Activated CD4-positive, alpha-beta memory T cell treated with anti-CD3 and anti-CD28 coated beads for 36 hours (primary cell): ENCODE results near the gene TRAPPC13. TPM values are rescaled to one million over a fixed set of nuclear protein-coding genes. Genes with fewer than 3 reads are reported as not detected.
"Not testable (repeated sequence)": the region's sequence is repeated elsewhere in the genome, so short reads cannot be mapped to it uniquely, and the experiment has no call there.

Source experiments
- CTCF ChIA-PET: fragments of 350-600 bp; sonication (Branson Sonifier 250); formaldehyde crosslinking; loops from one replicate; lab custom pipeline; 2021; ENCODE audit warnings: antibody characterized with exemption, inconsistent platforms; lab: Charles Lee
- POLR2A ChIA-PET: fragments of 350-600 bp; sonication (Branson Sonifier 250); formaldehyde crosslinking; loops from one replicate; lab custom pipeline; 2021; ENCODE audit warnings: antibody characterized with exemption; lab: Charles Lee
- DNase-seq: peaks from one replicate; pipeline ENCODE4 v3.0.0-alpha.2; 2020
- H3K27ac Mint-ChIP-seq: one replicate; pipeline ENCODE4 v1.8.0; 2021; ENCODE audit warnings: mixed read lengths
- H3K27me3 Mint-ChIP-seq: one replicate; pipeline ENCODE4 v1.8.0; 2021; ENCODE audit warnings: mixed read lengths
- H3K36me3 Mint-ChIP-seq: one replicate; pipeline ENCODE4 v1.8.0; 2021; ENCODE audit warnings: mixed read lengths
- H3K4me1 Mint-ChIP-seq: one replicate; pipeline ENCODE4 v1.8.0; 2021; ENCODE audit warnings: low read depth, mixed read lengths
- H3K4me3 Mint-ChIP-seq: one replicate; pipeline ENCODE4 v1.8.0; 2021; ENCODE audit warnings: mild to moderate bottlenecking, mixed read lengths
- H3K9me3 Mint-ChIP-seq: one replicate; pipeline ENCODE4 v1.8.0; 2021; ENCODE audit warnings: mixed read lengths
- intact Hi-C: fragments of 100-400 bp; cut with micrococcal nuclease; formaldehyde crosslinking; loops from one replicate; pipeline ENCODE4 v1.15.1; 2023
- total RNA-seq, 2 experiments: library from RNA; stranded (reverse); gene quantifications; one replicate each; pipeline ENCODE4 v1.2.3, GENCODE V29; 2021

TRAPPC13 gene
- total RNA-seq, 2 experiments from 2014 or later = 22.4 to 23.2 TPM

- H3K36me3 Mint-ChIP-seq = peaks cover 6% of the 10 kb centered on the region
- no peak overlapping the region for H3K4me3 Mint-ChIP-seq
- ChIA-PET POLR2A (no interaction called here), CTCF (interaction anchor here (0.5 kb wide), 1 partner anchor 411 kb away, joined by 3 read pairs; no protein-coding TSS in a partner anchor)
- H3K4me1 Mint-ChIP-seq = peaks cover 21% of the 10 kb centered on the region
- H3K27me3 Mint-ChIP-seq = no peaks in the 10 kb centered on the region
- H3K27ac Mint-ChIP-seq = no peak overlapping the region
- intact Hi-C loops = no loop called here
- H3K9me3 Mint-ChIP-seq = no peaks in the 10 kb centered on the region
- no peak for DNase-seq
Measured at GRCh38 chr5:65630981-65631380, 6.2 kb downstream of the TRAPPC13 start.

GRCh38 chr5:65640240-65640639 is 15.4 kb downstream of the TRAPPC13 start:
- ChIA-PET POLR2A (no interaction called here), CTCF (no interaction called here)
- Mint-ChIP-seq H3K27me3 (no peaks in the 10 kb centered on the region), H3K9me3 (no peaks in the 10 kb centered on the region), H3K36me3 (peaks cover 20% of the 10 kb centered on the region), H3K4me1 (no peaks in the 10 kb centered on the region), H3K27ac (no peak overlapping the region), H3K4me3 (no peak overlapping the region)
- intact Hi-C loops = no loop called here
- DNase-seq = no peak

GRCh38 chr5:65646938-65647337 is 22.1 kb downstream of the TRAPPC13 start:
- intact Hi-C loops = no loop called here
- ChIA-PET POLR2A (no interaction called here), CTCF (no interaction called here)
- Mint-ChIP-seq H3K9me3 (no peaks in the 10 kb centered on the region), H3K27me3 (no peaks in the 10 kb centered on the region), H3K4me1 (no peaks in the 10 kb centered on the region), H3K36me3 (peaks cover 10% of the 10 kb centered on the region), H3K27ac (no peak overlapping the region), H3K4me3 (no peak overlapping the region)
- no peak for DNase-seq

GRCh38 chr5:65647941-65648340 is 23.1 kb downstream of the TRAPPC13 start:
- Mint-ChIP-seq H3K9me3 (no peaks in the 10 kb centered on the region), H3K4me3 (no peak overlapping the region), H3K36me3 (peaks cover 10% of the 10 kb centered on the region), H3K27ac (no peak overlapping the region), H3K4me1 (no peaks in the 10 kb centered on the region), H3K27me3 (no peaks in the 10 kb centered on the region)
- POLR2A ChIA-PET = no interaction called here
- intact Hi-C loops = no loop called here
- CTCF ChIA-PET = no interaction called here
- no peak for DNase-seq

- ChIA-PET CTCF (no interaction called here), POLR2A (no interaction called here)
- H3K4me3 Mint-ChIP-seq = no peak overlapping the region
- no peaks in the 10 kb centered on the region for H3K9me3 Mint-ChIP-seq
- intact Hi-C loops = no loop called here
- no peaks in the 10 kb centered on the region for H3K4me1 Mint-ChIP-seq
- no peak for DNase-seq
- no peak overlapping the region for H3K27ac Mint-ChIP-seq
- H3K36me3 Mint-ChIP-seq = peaks cover 13% of the 10 kb centered on the region
- no peaks in the 10 kb centered on the region for H3K27me3 Mint-ChIP-seq
Measured at GRCh38 chr5:65651144-65651543, 26.3 kb downstream of the TRAPPC13 start.

- H3K9me3 Mint-ChIP-seq = no peaks in the 10 kb centered on the region
- no peak for DNase-seq
- POLR2A ChIA-PET = no interaction called here
- CTCF ChIA-PET = no interaction called here
- H3K36me3 Mint-ChIP-seq = peaks cover 10% of the 10 kb centered on the region
- H3K4me3 Mint-ChIP-seq = no peak overlapping the region
- no peaks in the 10 kb centered on the region for H3K4me1 Mint-ChIP-seq
- no peak overlapping the region for H3K27ac Mint-ChIP-seq
- H3K27me3 Mint-ChIP-seq = no peaks in the 10 kb centered on the region
- intact Hi-C loops = no loop called here
Measured at GRCh38 chr5:65654713-65655112, 29.9 kb downstream of the TRAPPC13 start.

DNA sequence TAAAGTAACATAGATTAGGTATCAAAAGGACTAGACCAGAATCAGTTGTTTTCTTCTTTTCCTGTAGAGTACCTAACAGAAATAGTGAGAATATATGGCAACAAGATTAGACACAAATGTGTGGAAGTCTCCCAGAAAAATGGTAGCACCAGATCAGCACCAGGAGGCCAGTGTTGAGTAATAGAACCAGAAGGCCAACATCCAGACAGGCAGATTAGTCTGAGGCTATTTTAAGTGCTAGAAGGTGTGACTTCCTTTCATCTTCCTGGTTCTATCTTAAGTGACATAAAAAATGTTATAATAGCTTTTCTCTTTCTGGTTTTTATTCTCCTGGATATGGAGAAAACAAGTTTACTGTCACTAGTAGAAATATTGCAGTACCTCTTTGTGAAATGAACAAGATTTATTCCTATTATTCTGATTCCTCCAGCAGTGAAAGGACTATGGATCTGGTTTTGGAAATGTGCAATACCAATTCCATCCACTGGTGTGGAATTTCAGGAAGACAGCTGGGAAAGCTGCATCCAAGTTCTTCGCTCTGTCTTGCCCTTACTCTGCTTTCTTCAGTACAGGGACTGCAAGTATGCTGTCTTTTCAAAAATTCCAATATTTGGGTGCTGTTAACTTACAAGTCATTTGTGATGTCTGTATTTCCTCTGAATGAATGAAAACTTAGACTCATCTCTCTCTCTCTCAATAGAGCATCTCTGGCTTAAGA is 39.1 kb downstream of the TRAPPC13 start:
- Mint-ChIP-seq H3K4me1 (no peaks in the 10 kb centered on the region), H3K36me3 (peaks cover 6% of the 10 kb centered on the region), H3K27ac (peak overlapping the region; percentile 42), H3K4me3 (no peak overlapping the region), H3K27me3 (no peaks in the 10 kb centered on the region), H3K9me3 (no peaks in the 10 kb centered on the region)
- intact Hi-C loops = no loop called here
- ChIA-PET CTCF (no interaction called here), POLR2A (interaction anchor here (1.4 kb wide), 1 partner anchor 12 kb away, joined by 4 read pairs; no protein-coding TSS in a partner anchor)
- DNase-seq = no peak

GRCh38 chr5:65668696-65669095 is 43.9 kb downstream of the TRAPPC13 start:
- Mint-ChIP-seq H3K4me1 (no peaks in the 10 kb centered on the region), H3K36me3 (peaks cover 4% of the 10 kb centered on the region), H3K27me3 (no peaks in the 10 kb centered on the region), H3K4me3 (no peak overlapping the region), H3K9me3 (no peaks in the 10 kb centered on the region), H3K27ac (no peak overlapping the region)
- ChIA-PET POLR2A (no interaction called here), CTCF (no interaction called here)
- DNase-seq = no peak
- intact Hi-C loops = no loop called here

- CTCF ChIA-PET = no interaction called here
- no peaks in the 10 kb centered on the region for H3K27me3 Mint-ChIP-seq
- intact Hi-C loops = no loop called here
- POLR2A ChIA-PET = no interaction called here
- no peaks in the 10 kb centered on the region for H3K9me3 Mint-ChIP-seq
- peaks cover 27% of the 10 kb centered on the region for H3K36me3 Mint-ChIP-seq
- DNase-seq = no peak
- H3K27ac Mint-ChIP-seq = peak overlapping the region; percentile 5
- H3K4me1 Mint-ChIP-seq = peaks cover 27% of the 10 kb centered on the region
- no peak overlapping the region for H3K4me3 Mint-ChIP-seq
Measured at GRCh38 chr5:65672796-65673195, 48.0 kb downstream of the TRAPPC13 start.

GRCh38 chr5:65674749-65675148 is 49.9 kb downstream of the TRAPPC13 start:
- Mint-ChIP-seq H3K27ac (no peak overlapping the region), H3K4me1 (peaks cover 38% of the 10 kb centered on the region), H3K4me3 (no peak overlapping the region), H3K9me3 (no peaks in the 10 kb centered on the region), H3K36me3 (peaks cover 41% of the 10 kb centered on the region), H3K27me3 (no peaks in the 10 kb centered on the region)
- ChIA-PET CTCF (no interaction called here), POLR2A (no interaction called here)
- no peak for DNase-seq
- intact Hi-C loops = no loop called here

DNA sequence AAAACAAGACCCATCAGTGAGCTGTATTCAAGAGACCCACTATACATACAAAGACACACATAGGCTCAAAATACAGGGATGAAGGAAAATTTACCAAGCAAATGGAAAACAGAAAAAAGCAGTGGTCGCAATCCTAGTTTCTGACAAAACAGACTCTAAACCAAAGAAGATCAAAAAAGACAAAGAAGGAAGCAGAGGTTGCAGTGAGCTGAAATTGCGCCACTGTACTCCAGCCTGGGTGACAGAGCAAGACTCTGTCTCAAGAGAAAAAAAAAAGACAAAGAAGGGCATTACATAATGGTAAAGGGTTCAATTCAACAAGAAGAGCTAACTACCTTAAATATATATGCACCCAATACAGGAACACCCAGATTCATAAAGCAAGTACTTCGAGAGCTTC is 51.2 kb downstream of the TRAPPC13 start:
- CTCF ChIA-PET, DNase-seq, intact Hi-C loops, H3K4me3 Mint-ChIP-seq, H3K9me3 Mint-ChIP-seq, H3K27me3 Mint-ChIP-seq: not testable (repeated sequence)
- H3K36me3 Mint-ChIP-seq = peaks cover 48% of the 10 kb centered on the region
- H3K27ac Mint-ChIP-seq = peak overlapping the region; percentile 20
- H3K4me1 Mint-ChIP-seq = peaks cover 42% of the 10 kb centered on the region
- POLR2A ChIA-PET = interaction anchor here (0.6 to 1.3 kb wide), 2 partner anchors 11 to 120 kb away, joined by 4 read pairs; no protein-coding TSS in a partner anchor

DNA sequence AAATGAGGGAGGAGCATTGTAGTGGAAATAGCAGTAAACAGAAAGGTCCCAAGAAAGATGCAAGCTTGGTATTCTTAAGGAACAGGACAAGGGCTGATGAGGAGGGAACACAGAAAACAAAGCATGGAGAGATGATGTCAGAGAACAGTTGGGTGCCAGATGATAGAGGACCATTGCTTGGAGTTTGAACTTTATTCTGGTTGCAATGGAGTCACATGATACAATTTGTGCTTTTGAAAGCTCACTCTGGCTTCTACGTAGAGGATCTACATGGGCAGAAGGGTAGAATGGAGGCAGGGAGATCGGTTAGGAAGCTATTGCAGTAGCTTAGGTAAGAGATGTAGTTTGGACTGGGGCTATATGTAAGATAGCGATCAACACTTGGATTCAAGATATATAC is 57.3 kb downstream of the TRAPPC13 start:
- ChIA-PET CTCF (no interaction called here), POLR2A (no interaction called here)
- H3K27ac Mint-ChIP-seq = no peak overlapping the region
- H3K9me3 Mint-ChIP-seq = no peaks in the 10 kb centered on the region
- no peak for DNase-seq
- intact Hi-C loops = no loop called here
- H3K27me3 Mint-ChIP-seq = no peaks in the 10 kb centered on the region
- H3K36me3 Mint-ChIP-seq = peaks cover 51% of the 10 kb centered on the region
- H3K4me3 Mint-ChIP-seq = no peak overlapping the region
- H3K4me1 Mint-ChIP-seq = peaks cover 27% of the 10 kb centered on the region

- ChIA-PET CTCF (no interaction called here), POLR2A (no interaction called here)
- H3K9me3 Mint-ChIP-seq = no peaks in the 10 kb centered on the region
- H3K4me1 Mint-ChIP-seq = no peaks in the 10 kb centered on the region
- no peak overlapping the region for H3K4me3 Mint-ChIP-seq
- no peak for DNase-seq
- intact Hi-C loops = no loop called here
- peaks cover 22% of the 10 kb centered on the region for H3K36me3 Mint-ChIP-seq
- H3K27ac Mint-ChIP-seq = no peak overlapping the region
- no peaks in the 10 kb centered on the region for H3K27me3 Mint-ChIP-seq
Measured at GRCh38 chr5:65693121-65693520, 68.3 kb downstream of the TRAPPC13 start.
